Naive B cell (primary cell): Measurements from ENCODE around the gene PTCH1. TPM values are rescaled to one million over a fixed set of nuclear protein-coding genes. Genes with fewer than 3 reads are reported as not detected.

Experiments used
- ATAC-seq, 2 donors: fragments of 150-1000 bp; cut with Tn5 transposase; 2 replicates each; pipeline ENCODE4 v1.10.0; 2021; ENCODE audit warnings: low read depth in 2 of 2, mild to moderate bottlenecking in 2 of 2, moderate library complexity in 2 of 2
- DNase-seq: peaks from one replicate; pipeline ENCODE4 v3.0.0; 2022
- H3K27ac Mint-ChIP-seq, 6 donors: one replicate each; pipeline ENCODE4 v1.8.0; 2020 to 2022; ENCODE audit warnings: mild to moderate bottlenecking in 6 of 6, mixed read lengths in 6 of 6, moderate library complexity in 5 of 6, inconsistent platforms in 2 of 6
- H3K27me3 Mint-ChIP-seq, 3 donors: one replicate each; pipeline ENCODE4 v1.8.0; 2021 to 2022; ENCODE audit warnings: mixed read lengths in 3 of 3, mild to moderate bottlenecking in 1 of 3
- H3K36me3 Mint-ChIP-seq, 2 donors: one replicate each; pipeline ENCODE4 v1.8.0; 2020 to 2022; ENCODE audit warnings: mixed read lengths in 2 of 2, inconsistent platforms in 1 of 2, mild to moderate bottlenecking in 1 of 2
- H3K4me1 Mint-ChIP-seq, 3 donors: one replicate each; pipeline ENCODE4 v1.8.0; 2020 to 2022; ENCODE audit warnings: mixed read lengths in 3 of 3, inconsistent platforms in 1 of 3, mild to moderate bottlenecking in 1 of 3, moderate library complexity in 1 of 3
- H3K4me3 Mint-ChIP-seq, 8 donors: one replicate each; pipeline ENCODE4 v1.8.0; 2020 to 2022; ENCODE audit warnings: mild to moderate bottlenecking in 8 of 8, mixed read lengths in 8 of 8, moderate library complexity in 8 of 8, inconsistent platforms in 2 of 8
- H3K9me3 Mint-ChIP-seq, 7 donors: one replicate each; pipeline ENCODE4 v1.8.0; 2020 to 2022; ENCODE audit warnings: mixed read lengths in 7 of 7, mild to moderate bottlenecking in 5 of 7, inconsistent platforms in 2 of 7, moderate library complexity in 1 of 7
- polyA plus RNA-seq, 6 donors: library from polyadenylated mRNA; unstranded; fragments of 300-500 nt; fragmentation: Illumina TruSeq; gene quantifications; one replicate each; pipeline ENCODE4 v1.2.3, GENCODE V29; 2021; ENCODE audit warnings: low read depth in 6 of 6

PTCH1 gene
- polyA plus RNA-seq, 6 donors from 2014 or later, result 0.21 to 8.3 (median 2.4) TPM

GRCh38 chr9:95433096-95433819 lies 83.5 kb downstream of the PTCH1 start:
- ATAC-seq (no peak), DNase-seq (no peak)
- H3K36me3 Mint-ChIP-seq, result peaks cover 7% of the 10 kb centered on the region in 2 donors
- H3K27ac Mint-ChIP-seq, result no peak overlapping the region
- H3K4me1 Mint-ChIP-seq, result peaks cover 0 to 8% (median 4%) of the 10 kb centered on the region in 3 donors
- H3K4me3 Mint-ChIP-seq, result no peak overlapping the region
- peaks cover 7 to 36% (median 28%) of the 10 kb centered on the region in 7 donors for H3K9me3 Mint-ChIP-seq
- peaks cover 30 to 33% (median 30%) of the 10 kb centered on the region in 3 donors for H3K27me3 Mint-ChIP-seq

- Mint-ChIP-seq H3K27ac (no peak overlapping the region), H3K27me3 (peaks cover 20 to 31% (median 31%) of the 10 kb centered on the region in 3 donors), H3K4me1 (peaks cover 4 to 11% (median 5%) of the 10 kb centered on the region in 3 donors), H3K9me3 (peaks cover 7 to 36% (median 29%) of the 10 kb centered on the region in 7 donors), H3K36me3 (peaks cover 7% of the 10 kb centered on the region in 2 donors), H3K4me3 (no peak overlapping the region)
- no peak for ATAC-seq
- DNase-seq, result no peak
Measured at GRCh38 chr9:95431286-95431685, 85.5 kb downstream of the PTCH1 start.

GRCh38 chr9:95429948-95430620 lies 86.7 kb downstream of the PTCH1 start:
- peaks cover 26 to 38% (median 37%) of the 10 kb centered on the region in 3 donors for H3K27me3 Mint-ChIP-seq
- H3K36me3 Mint-ChIP-seq, result peaks cover 7% of the 10 kb centered on the region in 2 donors
- DNase-seq, result no peak
- no peak overlapping the region for H3K4me3 Mint-ChIP-seq
- H3K27ac Mint-ChIP-seq, result no peak overlapping the region
- peaks cover 12 to 20% (median 13%) of the 10 kb centered on the region in 3 donors for H3K4me1 Mint-ChIP-seq
- peaks cover 7 to 35% (median 29%) of the 10 kb centered on the region in 7 donors for H3K9me3 Mint-ChIP-seq
- no peak for ATAC-seq

GRCh38 chr9:95429096-95429495 lies 87.7 kb downstream of the PTCH1 start:
- no peak for DNase-seq
- Mint-ChIP-seq H3K27ac (no peak overlapping the region), H3K27me3 (peaks cover 24 to 46% (median 44%) of the 10 kb centered on the region in 3 donors), H3K4me1 (peaks cover 11 to 17% (median 13%) of the 10 kb centered on the region in 3 donors), H3K4me3 (no peak overlapping the region), H3K36me3 (peaks cover 0 to 7% of the 10 kb centered on the region in 2 donors), H3K9me3 (peaks cover 3 to 34% (median 27%) of the 10 kb centered on the region in 7 donors)
- ATAC-seq, result no peak

- Mint-ChIP-seq H3K27ac (peak overlapping the region in 1 of 6 donors; percentile 24), H3K4me1 (peaks cover 11 to 13% (median 12%) of the 10 kb centered on the region in 3 donors), H3K27me3 (peaks cover 51 to 74% (median 58%) of the 10 kb centered on the region in 3 donors), H3K9me3 (peaks cover 18 to 54% (median 46%) of the 10 kb centered on the region in 7 donors), H3K4me3 (peak overlapping the region in 7 of 8 donors; percentile 35 to 77 (median 63)), H3K36me3 (peaks cover 22 to 30% of the 10 kb centered on the region in 2 donors)
- no peak for ATAC-seq
- DNase-seq, result no peak
Measured at GRCh38 chr9:95425910-95426551, 90.7 kb downstream of the PTCH1 start.

GRCh38 chr9:95422650-95423049 lies 94.1 kb downstream of the PTCH1 start:
- Mint-ChIP-seq H3K27ac (no peak overlapping the region), H3K36me3 (peaks cover 22 to 25% of the 10 kb centered on the region in 2 donors), H3K27me3 (peaks cover 52 to 70% (median 54%) of the 10 kb centered on the region in 3 donors), H3K4me1 (peaks cover 11 to 13% (median 12%) of the 10 kb centered on the region in 3 donors), H3K4me3 (no peak overlapping the region), H3K9me3 (peaks cover 15 to 37% (median 30%) of the 10 kb centered on the region in 7 donors)
- ATAC-seq (no peak), DNase-seq (no peak)

- peaks cover 25 to 28% of the 10 kb centered on the region in 2 donors for H3K36me3 Mint-ChIP-seq
- H3K27ac Mint-ChIP-seq, result no peak overlapping the region
- ATAC-seq, result no peak
- DNase-seq, result no peak
- H3K4me1 Mint-ChIP-seq, result peaks cover 1 to 4% (median 2%) of the 10 kb centered on the region in 3 donors
- peaks cover 15 to 43% (median 28%) of the 10 kb centered on the region in 7 donors for H3K9me3 Mint-ChIP-seq
- no peak overlapping the region for H3K4me3 Mint-ChIP-seq
- H3K27me3 Mint-ChIP-seq, result peaks cover 38 to 60% (median 55%) of the 10 kb centered on the region in 3 donors
Measured at GRCh38 chr9:95420518-95420917, 96.3 kb downstream of the PTCH1 start.

- peaks cover 36 to 56% (median 54%) of the 10 kb centered on the region in 3 donors for H3K27me3 Mint-ChIP-seq
- no peak overlapping the region for H3K27ac Mint-ChIP-seq
- H3K9me3 Mint-ChIP-seq, result peaks cover 15 to 39% (median 28%) of the 10 kb centered on the region in 7 donors
- H3K4me1 Mint-ChIP-seq, result peaks cover 0 to 2% (median 0%) of the 10 kb centered on the region in 3 donors
- H3K36me3 Mint-ChIP-seq, result peaks cover 25 to 28% of the 10 kb centered on the region in 2 donors
- no peak for DNase-seq
- ATAC-seq, result no peak
- H3K4me3 Mint-ChIP-seq, result no peak overlapping the region
Measured at GRCh38 chr9:95419444-95419843, 97.3 kb downstream of the PTCH1 start.

GRCh38 chr9:95415158-95415557 lies 101.6 kb downstream of the PTCH1 start:
- ATAC-seq, result no peak
- Mint-ChIP-seq H3K27ac (no peak overlapping the region), H3K27me3 (peaks cover 21 to 49% (median 39%) of the 10 kb centered on the region in 3 donors)

GRCh38 chr9:95413793-95414192 lies 103.0 kb downstream of the PTCH1 start:
- H3K4me1 Mint-ChIP-seq, result no peaks in the 10 kb centered on the region
- H3K4me3 Mint-ChIP-seq, result no peak overlapping the region
- ATAC-seq, result no peak
- peaks cover 0 to 7% of the 10 kb centered on the region in 2 donors for H3K36me3 Mint-ChIP-seq
- DNase-seq, result no peak
- peak overlapping the region in 1 of 6 donors; percentile 0 for H3K27ac Mint-ChIP-seq
- H3K9me3 Mint-ChIP-seq, result peaks cover 0 to 7% (median 4%) of the 10 kb centered on the region in 7 donors
- H3K27me3 Mint-ChIP-seq, result peaks cover 21 to 49% (median 44%) of the 10 kb centered on the region in 3 donors

More at GRCh38 chr9:95415158-95415557, 101.6 kb downstream of the PTCH1 start:
- H3K36me3 Mint-ChIP-seq, result peaks cover 0 to 7% of the 10 kb centered on the region in 2 donors
- H3K4me1 Mint-ChIP-seq, result no peaks in the 10 kb centered on the region
- no peak for DNase-seq
- H3K4me3 Mint-ChIP-seq, result no peak overlapping the region
- peaks cover 0 to 7% (median 4%) of the 10 kb centered on the region in 7 donors for H3K9me3 Mint-ChIP-seq

GRCh38 chr9:95411054-95411892 lies 105.5 kb downstream of the PTCH1 start:
- Mint-ChIP-seq H3K36me3 (peaks cover 0 to 7% of the 10 kb centered on the region in 2 donors), H3K27ac (no peak overlapping the region), H3K4me3 (no peak overlapping the region), H3K4me1 (no peaks in the 10 kb centered on the region), H3K9me3 (peaks cover 0 to 3% (median 0%) of the 10 kb centered on the region in 7 donors), H3K27me3 (peaks cover 20 to 40% (median 35%) of the 10 kb centered on the region in 3 donors)
- ATAC-seq (no peak), DNase-seq (no peak)

GRCh38 chr9:95409650-95410426 lies 106.9 kb downstream of the PTCH1 start:
- no peak for DNase-seq
- H3K27ac Mint-ChIP-seq, result no peak overlapping the region
- no peaks in the 10 kb centered on the region for H3K4me1 Mint-ChIP-seq
- peaks cover 0 to 3% (median 0%) of the 10 kb centered on the region in 7 donors for H3K9me3 Mint-ChIP-seq
- no peak overlapping the region for H3K4me3 Mint-ChIP-seq
- no peaks in the 10 kb centered on the region for H3K36me3 Mint-ChIP-seq
- peaks cover 22 to 39% (median 34%) of the 10 kb centered on the region in 3 donors for H3K27me3 Mint-ChIP-seq
- no peak for ATAC-seq
